Measurements from ENCODE around the gene PSMD8.
"Not testable (repeated sequence)": the region's sequence is repeated elsewhere in the genome, so short reads cannot be mapped to it uniquely, and the experiment has no call there.

PSMD8 gene

DNA sequence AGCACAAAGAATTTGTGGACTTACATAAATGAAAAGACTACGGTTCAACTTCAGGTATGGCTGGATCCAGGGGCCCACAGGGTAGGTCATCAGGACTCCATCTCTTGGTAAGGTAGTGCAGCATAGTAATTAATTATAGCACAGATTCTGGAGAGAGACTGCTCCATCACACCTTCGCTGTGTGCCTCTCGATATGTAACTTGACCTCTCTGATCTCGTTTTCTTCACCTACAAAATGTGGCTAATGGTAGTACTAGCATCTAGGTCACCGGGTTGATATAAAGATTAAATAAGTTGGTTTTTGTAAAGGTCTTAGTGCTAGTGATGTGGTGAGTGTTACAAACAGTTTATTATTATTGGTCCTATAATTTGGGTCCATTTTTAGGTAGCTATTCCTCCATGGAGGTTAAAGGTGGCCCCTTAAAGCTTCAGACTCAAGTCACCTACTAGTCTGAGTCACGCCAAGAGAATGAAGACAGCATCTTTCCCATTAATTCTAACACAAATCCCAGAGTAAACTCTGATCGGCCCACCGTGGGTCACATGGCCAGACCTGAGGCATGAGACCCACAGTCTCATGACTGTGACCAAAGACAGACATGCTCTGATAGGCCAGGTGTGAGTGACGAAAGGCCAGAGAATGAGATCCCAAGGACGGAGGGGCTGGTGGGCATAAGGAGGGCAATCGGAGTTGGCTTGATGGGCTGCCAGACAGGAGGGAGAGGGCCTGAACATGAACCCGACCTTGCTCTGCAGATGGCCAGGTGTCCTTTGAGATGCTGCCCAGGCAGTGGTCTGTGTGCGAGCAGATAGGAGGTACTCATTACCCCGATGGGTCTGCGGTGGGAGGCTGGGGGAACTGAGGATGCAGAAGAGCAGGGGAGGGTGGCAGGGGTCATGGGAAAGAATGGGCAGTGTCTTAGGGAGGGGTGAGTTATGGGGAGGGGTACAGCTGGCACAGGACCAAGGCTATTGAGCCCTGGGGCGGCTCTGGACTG is 18.3 kb upstream of the PSMD8 start:
- H3K27ac Mint-ChIP-seq: no peak overlapping the region
- H3K4me1 Mint-ChIP-seq: peaks cover 4% of the 10 kb centered on the region
- H3K27me3 Mint-ChIP-seq: peaks cover 14% of the 10 kb centered on the region
- no peak overlapping the region for H3K4me3 Mint-ChIP-seq
- ATAC-seq (ENCODE audit: low read depth) (no peak), DNase-seq (ENCODE audit: low spot score in 2 of 2) (no peak)
- peaks cover 2% of the 10 kb centered on the region for H3K36me3 Mint-ChIP-seq
- no peaks in the 10 kb centered on the region for H3K9me3 Mint-ChIP-seq

DNA sequence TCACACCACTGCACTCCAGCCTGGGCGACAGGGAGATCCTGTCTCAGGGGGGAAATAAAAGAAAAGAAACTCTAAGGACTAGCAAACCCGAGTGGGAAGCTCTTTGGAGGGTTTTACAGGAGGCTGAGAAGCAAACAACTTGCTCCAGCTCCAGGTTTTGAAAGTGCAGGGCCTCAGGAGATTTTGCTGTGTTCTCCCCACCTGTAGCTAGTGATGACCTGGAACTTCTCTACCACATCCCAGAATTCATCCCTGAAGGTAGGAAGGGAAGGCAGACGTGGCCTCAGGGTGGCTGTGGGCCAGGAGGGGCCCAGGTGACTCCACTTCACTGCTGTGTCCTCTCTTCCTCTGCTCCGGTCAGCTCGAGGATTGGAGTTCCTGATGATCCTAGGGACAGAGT is 16.3 kb upstream of the PSMD8 start:
- H3K27me3 Mint-ChIP-seq: peaks cover 14% of the 10 kb centered on the region
- H3K27ac Mint-ChIP-seq: no peak overlapping the region
- H3K9me3 Mint-ChIP-seq: no peaks in the 10 kb centered on the region
- H3K36me3 Mint-ChIP-seq: no peaks in the 10 kb centered on the region
- DNase-seq (ENCODE audit: low spot score in 2 of 2): no peak
- ATAC-seq (ENCODE audit: low read depth): no peak
- peaks cover 11% of the 10 kb centered on the region for H3K4me1 Mint-ChIP-seq
- H3K4me3 Mint-ChIP-seq: no peak overlapping the region

DNA sequence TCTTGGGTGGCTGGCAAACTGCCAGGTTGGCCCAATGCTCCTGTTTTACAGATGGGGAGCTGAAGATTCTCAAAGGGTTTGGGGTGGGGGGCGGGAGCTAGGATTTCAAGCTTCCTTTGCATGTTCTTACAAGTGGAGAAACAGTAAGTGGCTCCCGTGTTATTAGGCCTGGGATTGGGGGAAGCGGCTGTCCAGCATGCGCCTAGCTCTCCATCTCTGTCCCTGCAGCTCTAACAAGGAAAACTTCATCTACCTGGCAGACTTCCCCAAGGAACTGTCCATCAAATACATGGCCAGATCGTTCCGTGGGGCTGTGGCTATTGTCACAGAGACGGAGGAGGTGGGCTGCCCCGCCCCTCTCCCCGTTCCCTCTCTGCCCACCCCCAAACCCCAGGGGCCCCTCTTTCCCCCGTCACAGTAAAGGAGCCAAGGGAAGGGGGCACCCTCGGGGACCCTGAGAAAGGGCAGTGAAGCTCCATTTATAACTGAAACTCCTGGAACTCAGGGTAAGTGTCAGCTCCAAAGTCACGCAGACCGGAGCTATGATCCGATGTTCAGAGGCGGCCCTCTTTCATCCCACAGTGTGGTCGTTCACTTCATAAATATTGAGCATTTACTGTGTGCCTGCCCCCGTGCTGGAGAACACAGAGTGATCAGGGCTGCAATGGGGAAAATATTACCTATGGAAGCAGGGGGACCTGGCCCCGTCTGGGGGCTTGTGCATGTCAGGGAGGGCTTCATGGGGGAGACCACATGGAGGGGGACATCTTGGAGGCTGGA is 14.9 kb upstream of the PSMD8 start:
- Mint-ChIP-seq H3K4me3 (no peak overlapping the region), H3K4me1 (peaks cover 11% of the 10 kb centered on the region), H3K27me3 (peaks cover 14% of the 10 kb centered on the region), H3K9me3 (no peaks in the 10 kb centered on the region), H3K27ac (no peak overlapping the region), H3K36me3 (no peaks in the 10 kb centered on the region)
- no peak for DNase-seq (ENCODE audit: low spot score in 2 of 2)
- no peak for ATAC-seq (ENCODE audit: low read depth)

DNA sequence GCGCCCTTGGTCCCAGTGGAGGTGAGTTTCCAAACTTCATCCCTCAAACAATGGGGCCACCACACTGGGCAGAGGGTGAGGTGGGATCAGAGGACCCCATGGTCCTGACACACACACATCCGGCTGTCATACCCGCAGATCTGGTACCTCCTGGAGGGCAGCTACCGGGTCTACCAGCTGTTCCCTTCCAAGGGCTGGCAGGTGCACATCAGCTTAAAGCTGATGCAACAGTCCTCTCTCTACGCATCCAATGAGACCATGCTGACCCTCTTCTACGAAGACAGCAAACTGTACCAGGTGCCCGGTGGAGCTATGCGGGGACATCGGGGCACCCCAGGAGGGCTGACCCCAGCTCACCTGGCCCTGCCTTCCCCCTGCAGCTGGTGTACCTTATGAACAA is 14.0 kb upstream of the PSMD8 start:
- no peak overlapping the region for H3K27ac Mint-ChIP-seq
- H3K4me3 Mint-ChIP-seq: peak overlapping the region; percentile 75
- H3K9me3 Mint-ChIP-seq: no peaks in the 10 kb centered on the region
- no peaks in the 10 kb centered on the region for H3K36me3 Mint-ChIP-seq
- no peak for ATAC-seq (ENCODE audit: low read depth)
- peaks cover 11% of the 10 kb centered on the region for H3K4me1 Mint-ChIP-seq
- DNase-seq (ENCODE audit: low spot score in 2 of 2): no peak
- peaks cover 14% of the 10 kb centered on the region for H3K27me3 Mint-ChIP-seq

DNA sequence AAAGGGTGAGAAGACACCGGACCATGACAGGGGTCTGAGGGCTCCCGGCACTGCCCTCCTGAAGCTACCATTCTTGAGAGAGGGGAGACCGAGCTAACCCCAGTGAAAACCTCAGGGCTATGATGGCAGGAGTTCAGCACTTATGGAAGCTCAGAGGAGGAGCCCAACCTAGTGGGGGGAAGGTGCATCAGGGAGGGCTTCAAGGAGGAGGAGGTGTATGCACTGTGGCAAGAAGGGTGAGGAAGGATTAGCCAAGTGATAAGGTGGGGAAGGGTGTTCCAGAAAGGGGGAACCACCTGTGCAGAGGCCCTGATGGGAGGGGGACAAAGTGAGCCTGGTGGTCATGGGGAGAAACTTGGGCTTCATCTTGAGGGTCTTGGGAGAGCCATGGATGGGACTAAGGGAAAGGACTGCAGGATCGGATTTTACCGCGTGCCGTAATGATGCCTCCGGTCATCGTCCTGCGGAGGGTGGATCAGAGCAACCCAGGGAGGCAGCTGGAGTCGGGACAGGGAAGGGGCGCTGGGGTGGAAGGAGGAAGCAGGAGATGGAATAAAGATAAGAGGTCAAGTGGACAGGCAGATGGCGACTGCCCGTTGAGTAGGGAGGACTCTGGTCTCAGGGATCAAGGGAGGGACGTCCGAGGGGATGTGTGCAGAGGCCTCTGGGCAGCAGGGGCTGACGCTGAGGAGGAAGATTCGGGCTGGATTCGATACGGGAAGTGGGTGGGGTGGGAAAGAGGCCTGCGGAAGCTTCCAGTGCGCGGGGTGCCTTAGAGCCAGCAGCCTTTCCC is 13.3 kb upstream of the PSMD8 start:
- Mint-ChIP-seq H3K9me3 (no peaks in the 10 kb centered on the region), H3K36me3 (no peaks in the 10 kb centered on the region), H3K27me3 (peaks cover 13% of the 10 kb centered on the region), H3K27ac (peak overlapping the region; percentile 22), H3K4me3 (peak overlapping the region; percentile 75), H3K4me1 (peaks cover 11% of the 10 kb centered on the region)
- no peak for DNase-seq (ENCODE audit: low spot score in 2 of 2)
- ATAC-seq (ENCODE audit: low read depth): no peak

DNA sequence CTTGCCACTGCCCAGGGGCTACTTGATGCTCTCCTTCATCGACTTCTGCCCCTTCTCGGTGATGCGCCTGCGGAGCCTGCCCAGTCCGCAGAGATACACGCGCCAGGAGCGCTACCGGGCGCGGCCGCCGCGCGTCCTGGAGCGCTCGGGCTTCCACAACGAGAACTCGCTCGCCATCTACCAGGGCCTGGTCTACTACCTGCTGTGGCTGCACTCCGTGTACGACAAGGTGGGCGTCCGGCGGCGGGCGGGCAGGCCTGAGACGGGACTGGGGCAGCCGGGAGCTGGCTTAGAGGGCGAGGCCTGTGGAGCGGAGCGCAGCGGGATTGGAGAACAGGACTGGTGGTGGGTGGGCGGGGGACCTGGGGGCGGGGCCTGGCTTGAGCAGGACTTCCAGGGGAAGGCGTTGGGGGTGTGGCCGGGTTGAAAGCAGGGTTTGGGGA is 12.7 kb upstream of the PSMD8 start:
- Mint-ChIP-seq H3K4me1 (peaks cover 11% of the 10 kb centered on the region), H3K36me3 (no peaks in the 10 kb centered on the region), H3K9me3 (no peaks in the 10 kb centered on the region), H3K4me3 (peak overlapping the region; percentile 75), H3K27ac (no peak overlapping the region), H3K27me3 (peaks cover 13% of the 10 kb centered on the region)
- ATAC-seq (ENCODE audit: low read depth): peak; percentile 81
- DNase-seq (ENCODE audit: low spot score in 2 of 2): peak; percentile 45 to 56

DNA sequence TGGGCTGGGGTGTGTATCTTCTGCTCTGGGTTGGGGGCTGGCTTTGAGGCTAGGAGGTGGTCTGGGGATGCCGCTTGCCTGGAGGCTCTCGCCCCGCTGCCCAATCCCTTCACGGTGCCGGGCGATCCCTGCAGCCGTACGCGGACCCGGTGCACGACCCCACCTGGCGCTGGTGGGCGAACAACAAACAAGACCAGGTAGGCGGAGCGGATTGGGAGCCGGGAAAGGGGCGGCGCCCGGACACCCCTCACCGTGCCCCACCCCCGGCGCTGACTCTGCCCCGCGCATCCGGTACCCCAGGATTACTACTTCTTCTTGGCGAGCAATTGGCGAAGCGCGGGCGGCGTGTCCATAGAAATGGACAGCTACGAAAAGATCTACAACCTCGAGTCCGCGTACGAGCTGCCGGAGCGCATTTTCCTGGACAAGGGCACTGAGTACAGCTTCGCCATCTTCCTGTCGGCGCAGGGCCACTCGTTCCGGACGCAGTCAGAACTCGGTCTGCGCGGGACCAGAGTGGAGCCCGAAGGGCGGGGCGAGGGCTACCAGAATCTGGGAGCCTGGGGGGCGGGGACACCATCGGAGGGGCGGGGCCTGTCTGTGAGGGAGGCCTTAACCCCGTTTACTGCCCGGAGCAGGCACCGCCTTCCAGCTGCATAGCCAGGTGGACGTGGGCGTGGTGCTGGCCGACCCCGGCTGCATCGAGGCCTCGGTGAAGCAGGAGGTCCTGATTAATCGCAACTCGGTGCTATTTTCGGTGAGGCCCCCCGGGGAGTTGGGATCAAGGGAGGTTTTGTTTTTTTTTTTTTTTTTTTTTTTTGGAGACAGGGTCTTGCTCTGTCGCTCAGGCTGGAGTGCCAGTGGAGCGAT is 12.1 kb upstream of the PSMD8 start:
- Mint-ChIP-seq H3K4me1 (peaks cover 11% of the 10 kb centered on the region), H3K27ac (no peak overlapping the region)

DNA sequence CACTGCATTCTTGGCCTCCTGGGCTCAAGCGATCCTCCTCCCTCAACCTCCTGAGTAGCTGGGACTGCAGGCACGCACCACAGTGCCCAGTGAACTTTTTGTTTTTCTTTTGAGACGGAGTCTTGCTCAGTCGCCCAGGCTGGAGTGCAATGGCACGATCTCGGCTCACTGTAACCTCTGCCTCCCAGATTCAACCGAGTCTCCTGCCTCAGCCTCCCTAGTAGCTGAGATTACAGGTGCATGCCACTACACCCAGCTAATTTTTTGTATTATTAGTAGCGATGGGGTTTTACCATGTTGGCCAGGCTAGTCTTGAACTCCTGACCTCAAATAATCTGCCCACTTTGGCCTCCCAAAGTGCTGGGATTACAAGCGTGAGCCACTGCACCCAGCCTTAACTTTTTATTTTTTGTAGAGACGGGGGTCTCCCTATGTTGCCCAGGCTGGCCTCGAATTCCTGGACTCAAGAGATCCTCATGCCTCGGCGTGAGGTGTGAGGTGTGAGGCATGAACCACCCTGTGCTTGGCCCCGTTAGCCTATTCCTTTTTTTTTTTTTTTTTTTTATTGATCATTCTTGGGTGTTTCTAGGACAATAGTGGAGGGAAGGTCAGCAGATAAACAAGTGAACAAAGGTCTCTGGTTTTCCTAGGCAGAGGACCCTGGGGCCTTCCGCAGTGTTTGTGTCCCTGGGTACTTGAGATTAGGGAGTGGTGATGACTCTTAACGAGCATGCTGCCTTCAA is 11.3 kb upstream of the PSMD8 start:
- H3K27me3 Mint-ChIP-seq: peaks cover 14% of the 10 kb centered on the region

More for the DNA sequence above, 12.1 kb upstream of the PSMD8 start:
- Mint-ChIP-seq H3K36me3 (no peaks in the 10 kb centered on the region), H3K27me3 (peaks cover 13% of the 10 kb centered on the region), H3K4me3 (peak overlapping the region; percentile 75), H3K9me3 (no peaks in the 10 kb centered on the region)
- ATAC-seq (ENCODE audit: low read depth) (peak; percentile 49), DNase-seq (ENCODE audit: low spot score in 2 of 2) (peak in 1 of 2 donors; percentile 47)

DNA sequence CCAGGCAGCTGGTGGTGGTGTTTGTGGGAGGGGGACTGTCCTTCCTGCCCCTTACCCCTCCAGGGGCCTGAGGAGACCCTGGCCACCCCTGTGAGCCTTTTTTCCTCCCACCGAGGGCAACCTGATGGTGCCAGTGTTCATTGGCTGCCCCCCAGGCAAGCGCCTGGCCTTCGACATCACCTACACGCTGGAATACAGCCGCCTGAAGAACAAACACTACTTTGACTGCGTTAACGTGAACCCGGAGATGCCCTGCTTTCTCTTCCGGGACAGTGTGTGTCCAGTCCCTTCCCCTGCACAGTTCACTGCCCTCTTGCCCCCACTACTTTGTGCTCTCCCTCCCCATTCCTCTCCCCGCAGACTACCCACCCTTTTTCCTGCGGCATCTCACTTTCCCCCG is 7.3 kb upstream of the PSMD8 start:
- ATAC-seq (ENCODE audit: low read depth): no peak
- Mint-ChIP-seq H3K9me3 (no peaks in the 10 kb centered on the region), H3K27me3 (peaks cover 16% of the 10 kb centered on the region), H3K4me1 (no peaks in the 10 kb centered on the region), H3K36me3 (no peaks in the 10 kb centered on the region), H3K27ac (no peak overlapping the region), H3K4me3 (no peak overlapping the region)
- DNase-seq (ENCODE audit: low spot score in 2 of 2): no peak

More for the DNA sequence above, 11.3 kb upstream of the PSMD8 start:
- ATAC-seq (ENCODE audit: low read depth); H3K9me3 Mint-ChIP-seq; DNase-seq (ENCODE audit: low spot score in 2 of 2); H3K36me3 Mint-ChIP-seq; H3K27ac Mint-ChIP-seq: not testable (repeated sequence)
- H3K4me3 Mint-ChIP-seq: peak overlapping the region; percentile 47
- H3K4me1 Mint-ChIP-seq: peaks cover 11% of the 10 kb centered on the region

DNA sequence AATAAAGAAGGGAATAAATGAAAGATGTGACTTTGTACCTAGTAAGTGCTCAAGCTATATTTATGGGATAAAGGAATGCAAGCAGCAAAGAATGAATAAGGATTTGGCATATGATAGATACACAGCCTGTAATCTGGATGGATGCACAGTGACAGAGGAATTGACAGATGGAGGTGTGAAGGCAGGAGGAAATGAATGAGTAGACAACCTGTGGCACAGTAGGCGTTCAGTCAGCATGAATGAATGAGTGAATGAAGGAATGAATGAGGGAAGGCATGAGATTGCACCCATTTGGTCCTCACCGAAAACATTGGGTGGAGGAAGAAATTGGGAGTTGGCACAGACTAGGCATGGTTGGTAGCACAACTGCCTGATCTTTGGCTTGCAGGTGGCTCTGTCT is 4.8 kb upstream of the PSMD8 start:
- H3K36me3 Mint-ChIP-seq: no peaks in the 10 kb centered on the region
- H3K4me3 Mint-ChIP-seq: no peak overlapping the region
- DNase-seq (ENCODE audit: low spot score in 2 of 2) (no peak), ATAC-seq (ENCODE audit: low read depth) (no peak)
- H3K27ac Mint-ChIP-seq: no peak overlapping the region
- peaks cover 3% of the 10 kb centered on the region for H3K4me1 Mint-ChIP-seq
- peaks cover 16% of the 10 kb centered on the region for H3K27me3 Mint-ChIP-seq
- H3K9me3 Mint-ChIP-seq: no peaks in the 10 kb centered on the region

DNA sequence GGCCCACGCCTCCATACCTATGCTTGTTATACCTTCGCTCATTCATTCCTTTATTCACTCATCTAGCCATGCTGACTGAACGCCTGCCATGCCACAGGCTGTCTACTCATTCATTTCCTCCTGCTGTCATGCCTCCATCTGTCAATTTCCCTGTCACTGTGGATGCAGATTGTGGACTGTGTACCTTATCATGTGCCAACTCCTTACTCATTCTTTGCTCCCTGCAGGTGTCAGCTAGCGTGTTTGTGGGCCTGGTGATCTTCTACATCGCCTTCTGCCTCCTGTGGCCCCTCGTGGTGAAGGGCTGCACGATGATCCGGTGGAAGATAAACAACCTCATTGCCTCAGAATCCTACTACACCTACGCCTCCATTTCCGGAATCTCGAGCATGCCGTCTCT is 4.1 kb upstream of the PSMD8 start:
- DNase-seq (ENCODE audit: low spot score in 2 of 2) (no peak), ATAC-seq (ENCODE audit: low read depth) (no peak)
- Mint-ChIP-seq H3K4me1 (peaks cover 8% of the 10 kb centered on the region), H3K4me3 (no peak overlapping the region), H3K27ac (no peak overlapping the region), H3K9me3 (no peaks in the 10 kb centered on the region), H3K36me3 (no peaks in the 10 kb centered on the region), H3K27me3 (peaks cover 16% of the 10 kb centered on the region)

DNA sequence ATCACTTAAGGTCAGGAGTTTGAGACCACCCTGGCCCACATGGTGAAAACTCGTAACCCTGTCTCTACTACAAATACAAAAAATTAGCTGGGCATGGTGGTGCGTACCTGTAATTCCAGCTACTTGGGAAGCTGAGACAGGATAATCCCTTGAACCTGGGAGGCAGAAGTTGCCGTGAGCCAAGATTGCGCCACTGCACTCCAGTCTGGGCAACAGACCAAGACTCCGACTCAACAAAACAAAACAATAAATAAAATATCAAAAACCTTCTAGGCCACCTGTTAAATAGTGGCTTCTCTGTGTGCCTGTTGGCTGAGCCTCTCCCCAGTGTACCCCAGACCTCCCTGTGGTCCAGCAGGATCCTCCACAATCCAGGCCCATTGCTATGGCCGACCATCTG is 3.3 kb upstream of the PSMD8 start:
- no peak overlapping the region for H3K4me3 Mint-ChIP-seq
- ATAC-seq (ENCODE audit: low read depth): no peak
- no peak overlapping the region for H3K27ac Mint-ChIP-seq
- H3K4me1 Mint-ChIP-seq: peaks cover 12% of the 10 kb centered on the region
- H3K27me3 Mint-ChIP-seq: peaks cover 16% of the 10 kb centered on the region
- DNase-seq (ENCODE audit: low spot score in 2 of 2): no peak
- no peaks in the 10 kb centered on the region for H3K9me3 Mint-ChIP-seq
- H3K36me3 Mint-ChIP-seq: no peaks in the 10 kb centered on the region
